A673 (cell line): ENCODE measurements around the gene EGFL8.

ENCODE experiments used
- CTCF ChIP-seq: fragments of 300-800, 200-600 bp; sonication (generic); conservative IDR thresholded peaks from 2 replicates; pipeline ENCODE4 v1.5.1; 2017; ENCODE audit warnings: low read depth, mild to moderate bottlenecking, antibody characterized with exemption, low read length, moderate library complexity, mixed read lengths
- EZH2 ChIP-seq: fragments of 200-600 bp; sonication (generic); IDR thresholded peaks from 2 replicates; pipeline ENCODE4 v1.6.1; 2017; ENCODE audit warnings: borderline replicate concordance, low read depth, mild to moderate bottlenecking, mixed read lengths, antibody characterized with exemption, low read length; ENCODE audit not compliant: poor library complexity, severe bottlenecking

GRCh38 chr6:32203426-32204267, 39.3 kb downstream of the EGFL8 start:
- TF ChIP-seq EZH2 (no peak), CTCF (no peak)
